ENCODE data around the gene CES1. TPM values are rescaled to one million over a fixed set of nuclear protein-coding genes. Genes with fewer than 3 reads are reported as not detected.
"Not testable (repeated sequence)": the region's sequence is repeated elsewhere in the genome, so short reads cannot be mapped to it uniquely, and the experiment has no call there.

The CES1 gene
- total RNA-seq, 4 donors from 2014 or later: 2.0 to 14.0 (median 5.5) TPM

GRCh38 chr16:55812951-55813350 lies 19.9 kb downstream of the CES1 start:
- Histone ChIP-seq H3K9me3 (no peaks in the 10 kb centered on the region), H3K27me3 (no peaks in the 10 kb centered on the region), H3K4me1 (no peaks in the 10 kb centered on the region), H3K36me3 (no peaks in the 10 kb centered on the region), H3K27ac (no peak overlapping the region), H3K4me3 (no peak overlapping the region)
- peak in 1 of 3 donors; percentile 10 for DNase-seq
- TF ChIP-seq CTCF (IDR thresholded peaks at IDR 0.05): no peak
- no peak for TF ChIP-seq POLR2A (IDR thresholded peaks at IDR 0.05)

GRCh38 chr16:55811811-55812210 lies 21.1 kb downstream of the CES1 start:
- DNase-seq: no peak
- Histone ChIP-seq H3K4me1 (no peaks in the 10 kb centered on the region), H3K36me3 (no peaks in the 10 kb centered on the region)

GRCh38 chr16:55810451-55810961 lies 22.4 kb downstream of the CES1 start:
- Histone ChIP-seq H3K4me3 (no peak overlapping the region), H3K27ac (no peak overlapping the region), H3K36me3 (no peaks in the 10 kb centered on the region), H3K9me3 (no peaks in the 10 kb centered on the region), H3K4me1 (no peaks in the 10 kb centered on the region), H3K27me3 (no peaks in the 10 kb centered on the region)
- DNase-seq: no peak
- TF ChIP-seq POLR2A (IDR thresholded peaks at IDR 0.05) (no peak), CTCF (IDR thresholded peaks at IDR 0.05) (no peak)

More at GRCh38 chr16:55811811-55812210, 21.1 kb downstream of the CES1 start:
- Histone ChIP-seq H3K27ac (no peak overlapping the region), H3K27me3 (no peaks in the 10 kb centered on the region), H3K9me3 (no peaks in the 10 kb centered on the region), H3K4me3 (no peak overlapping the region)
- TF ChIP-seq POLR2A (IDR thresholded peaks at IDR 0.05) (no peak), CTCF (IDR thresholded peaks at IDR 0.05) (no peak)

GRCh38 chr16:55809851-55810250 lies 23.0 kb downstream of the CES1 start:
- DNase-seq: no peak
- H3K4me3 ChIP-seq: no peak overlapping the region

GRCh38 chr16:55809386-55809785 lies 23.5 kb downstream of the CES1 start:
- Histone ChIP-seq H3K27ac (no peak overlapping the region), H3K36me3 (no peaks in the 10 kb centered on the region), H3K9me3 (no peaks in the 10 kb centered on the region), H3K27me3 (no peaks in the 10 kb centered on the region), H3K4me1 (no peaks in the 10 kb centered on the region), H3K4me3 (no peak overlapping the region)
- DNase-seq: peak in 1 of 3 donors; percentile 27
- no peak for TF ChIP-seq POLR2A (IDR thresholded peaks at IDR 0.05)
- TF ChIP-seq CTCF (IDR thresholded peaks at IDR 0.05): no peak

More at GRCh38 chr16:55809851-55810250, 23.0 kb downstream of the CES1 start:
- Histone ChIP-seq H3K27ac (no peak overlapping the region), H3K4me1 (no peaks in the 10 kb centered on the region), H3K27me3 (no peaks in the 10 kb centered on the region), H3K36me3 (no peaks in the 10 kb centered on the region), H3K9me3 (no peaks in the 10 kb centered on the region)
- no peak for TF ChIP-seq CTCF (IDR thresholded peaks at IDR 0.05)
- no peak for TF ChIP-seq POLR2A (IDR thresholded peaks at IDR 0.05)

- not testable (repeated sequence) for H3K27me3 ChIP-seq, H3K9me3 ChIP-seq, DNase-seq, H3K4me1 ChIP-seq, H3K27ac ChIP-seq, H3K36me3 ChIP-seq, H3K4me3 ChIP-seq
These were observed 24.6 kb downstream of the CES1 start for GRCh38 chr16:55808286-55808685.

GRCh38 chr16:55805104-55805503 lies 27.8 kb downstream of the CES1 start:
- not testable (repeated sequence) for H3K27me3 ChIP-seq

GRCh38 chr16:55803681-55804080 lies 29.2 kb downstream of the CES1 start:
- not testable (repeated sequence) for H3K9me3 ChIP-seq, H3K4me3 ChIP-seq, H3K27me3 ChIP-seq, H3K4me1 ChIP-seq, H3K27ac ChIP-seq, H3K36me3 ChIP-seq, DNase-seq

More at GRCh38 chr16:55805104-55805503, 27.8 kb downstream of the CES1 start:
- not testable (repeated sequence) for H3K9me3 ChIP-seq, H3K27ac ChIP-seq, H3K4me1 ChIP-seq, H3K36me3 ChIP-seq, DNase-seq, H3K4me3 ChIP-seq

- not testable (repeated sequence) for H3K4me1 ChIP-seq, DNase-seq, H3K27me3 ChIP-seq, H3K36me3 ChIP-seq, H3K9me3 ChIP-seq, H3K4me3 ChIP-seq, H3K27ac ChIP-seq
These were observed 39.9 kb downstream of the CES1 start for GRCh38 chr16:55792934-55793374.

- not testable (repeated sequence) for H3K27ac ChIP-seq, H3K4me1 ChIP-seq, H3K27me3 ChIP-seq, DNase-seq, H3K36me3 ChIP-seq, H3K9me3 ChIP-seq, H3K4me3 ChIP-seq
These were observed 41.4 kb downstream of the CES1 start for GRCh38 chr16:55791512-55791911.

Data from Peyer's patch (tissue), 4 donors.